ENCODE measurements around the gene EIF4H. TPM values are rescaled to one million over a fixed set of nuclear protein-coding genes. Genes with fewer than 3 reads are reported as not detected.

Gene EIF4H
- total and polyA plus RNA-seq, 2 experiments from 2014 or later: 183 to 309 TPM

DNA sequence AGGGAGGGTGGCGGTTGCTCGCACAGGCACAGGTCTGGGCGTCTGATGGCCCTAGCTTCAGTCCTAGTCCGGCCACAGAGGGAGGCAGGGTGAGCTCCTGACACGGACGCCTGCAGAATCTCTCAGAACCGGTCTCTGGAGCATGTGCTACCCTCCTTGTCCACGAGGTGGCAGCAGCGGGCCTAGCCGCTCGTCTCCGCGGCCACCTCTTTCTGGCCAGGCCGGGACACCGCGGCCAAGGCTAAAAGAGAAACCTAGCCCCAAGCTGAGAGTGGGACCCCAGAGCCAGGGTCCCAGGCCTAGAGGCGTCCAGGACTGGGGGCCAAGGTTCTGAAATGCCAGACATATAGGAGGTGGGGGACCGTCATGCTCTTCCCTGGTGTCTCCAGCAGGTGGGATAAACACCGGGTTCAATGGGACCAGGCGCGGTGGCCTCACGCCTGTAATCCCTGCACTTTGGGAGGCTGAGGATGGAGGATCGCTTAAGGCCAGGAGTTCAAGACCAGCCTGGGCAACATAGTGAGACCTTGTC, 32.5 kb downstream of the EIF4H start:
- Histone ChIP-seq H3K79me2 (replicated peaks; ENCODE audit: insufficient read depth) (no peaks in the 10 kb centered on the region), H3K27ac (ENCODE audit: low read depth) (no peak overlapping the region), H3K4me3 (no peak overlapping the region), H4K20me1 (replicated peaks; ENCODE audit: insufficient read depth) (no peaks in the 10 kb centered on the region), H2AFZ (0 out of 2 replicates have a peak overlapping the region, but pooled peaks have one; percentile 72), H3K27me3 (ENCODE audit: insufficient read depth) (no peaks in the 10 kb centered on the region), H3K9me2 (ENCODE audit: insufficient read depth) (no peaks in the 10 kb centered on the region), H3F3A (replicated peaks; ENCODE audit: low read depth) (0 out of 2 replicates have a peak, but pooled peaks cover 9% of the 10 kb centered on the region), H3K4me1 (ENCODE audit: insufficient read depth) (no peaks in the 10 kb centered on the region), H3K36me3 (ENCODE audit: insufficient read depth) (no peaks in the 10 kb centered on the region), H3K4me2 (no peak overlapping the region)
- Mint-ChIP-seq H3K27ac (no peak overlapping the region), H3K27me3 (ENCODE audit: insufficient read depth, low read depth, poor library complexity) (peaks cover 18% of the 10 kb centered on the region), H3K4me1 (no peaks in the 10 kb centered on the region), H3K4me3 (no peak overlapping the region), H3K36me3 (ENCODE audit: low read depth) (no peaks in the 10 kb centered on the region), H3K9me3 (no peaks in the 10 kb centered on the region)
- DNase-seq (ENCODE audit: low spot score) (peak; percentile 89), ATAC-seq (peak; percentile 91)
- TF ChIP-seq JUNB (IDR thresholded peaks at IDR 0.05; ENCODE audit: unreplicated experiment) (no peak), ZNF331 (CRISPR knock-in tag; IDR thresholded peaks at IDR 0.05; ENCODE audit: low read depth) (no peak)
- TF ChIP-seq, protein P1, sequence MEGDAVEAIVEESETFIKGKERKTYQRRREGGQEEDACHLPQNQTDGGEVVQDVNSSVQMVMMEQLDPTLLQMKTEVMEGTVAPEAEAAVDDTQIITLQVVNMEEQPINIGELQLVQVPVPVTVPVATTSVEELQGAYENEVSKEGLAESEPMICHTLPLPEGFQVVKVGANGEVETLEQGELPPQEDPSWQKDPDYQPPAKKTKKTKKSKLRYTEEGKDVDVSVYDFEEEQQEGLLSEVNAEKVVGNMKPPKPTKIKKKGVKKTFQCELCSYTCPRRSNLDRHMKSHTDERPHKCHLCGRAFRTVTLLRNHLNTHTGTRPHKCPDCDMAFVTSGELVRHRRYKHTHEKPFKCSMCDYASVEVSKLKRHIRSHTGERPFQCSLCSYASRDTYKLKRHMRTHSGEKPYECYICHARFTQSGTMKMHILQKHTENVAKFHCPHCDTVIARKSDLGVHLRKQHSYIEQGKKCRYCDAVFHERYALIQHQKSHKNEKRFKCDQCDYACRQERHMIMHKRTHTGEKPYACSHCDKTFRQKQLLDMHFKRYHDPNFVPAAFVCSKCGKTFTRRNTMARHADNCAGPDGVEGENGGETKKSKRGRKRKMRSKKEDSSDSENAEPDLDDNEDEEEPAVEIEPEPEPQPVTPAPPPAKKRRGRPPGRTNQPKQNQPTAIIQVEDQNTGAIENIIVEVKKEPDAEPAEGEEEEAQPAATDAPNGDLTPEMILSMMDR (conservative IDR thresholded peaks at IDR 0.05; ENCODE audit: low read depth in 2 of 2): peak; percentile 94 to 97

DNA sequence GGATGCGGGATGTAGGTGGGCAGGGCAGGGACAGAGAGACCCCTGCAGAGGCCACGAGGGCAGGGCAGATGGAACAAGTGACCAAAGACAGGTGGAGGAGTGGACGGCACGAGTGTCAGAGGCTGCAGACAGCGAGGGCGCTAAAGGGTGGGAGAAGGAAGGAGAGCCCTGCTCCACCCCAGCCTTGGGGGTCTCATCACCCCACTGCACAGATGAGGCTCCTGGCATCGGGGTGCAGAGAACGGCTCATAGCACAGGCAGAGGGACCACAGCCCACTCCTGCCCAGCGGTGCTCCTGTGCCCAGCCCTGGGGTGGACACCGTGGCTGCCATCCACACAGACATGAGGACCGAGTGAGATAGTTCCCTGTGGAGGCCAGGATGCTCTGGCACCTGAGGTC, 33.4 kb downstream of the EIF4H start:
- H3K36me3 ChIP-seq (ENCODE audit: insufficient read depth): no peaks in the 10 kb centered on the region
- no peaks in the 10 kb centered on the region for H3K4me1 ChIP-seq (ENCODE audit: insufficient read depth)
- DNase-seq (ENCODE audit: low spot score) (no peak), ATAC-seq (no peak)
- H3K9me2 ChIP-seq (ENCODE audit: insufficient read depth): no peaks in the 10 kb centered on the region
- no peaks in the 10 kb centered on the region for H3K4me1 Mint-ChIP-seq
- no peak overlapping the region for H2AFZ ChIP-seq
- no peaks in the 10 kb centered on the region for H3K27me3 ChIP-seq (ENCODE audit: insufficient read depth)
- H3K9me3 Mint-ChIP-seq: no peaks in the 10 kb centered on the region; the same call in 2 of the 3 replicates
- H4K20me1 ChIP-seq (replicated peaks; ENCODE audit: insufficient read depth): no peaks in the 10 kb centered on the region
- H3K4me2 ChIP-seq: no peak overlapping the region
- no peak overlapping the region for H3K4me3 ChIP-seq
- no peaks in the 10 kb centered on the region for H3K36me3 Mint-ChIP-seq (ENCODE audit: low read depth)
- H3K4me3 Mint-ChIP-seq: no peak overlapping the region
- H3K27me3 Mint-ChIP-seq (ENCODE audit: insufficient read depth, low read depth, poor library complexity): peaks cover 21% of the 10 kb centered on the region
- H3K27ac Mint-ChIP-seq: no peak overlapping the region
- 0 out of 2 replicates have a peak, but pooled peaks cover 9% of the 10 kb centered on the region for H3F3A ChIP-seq (replicated peaks; ENCODE audit: low read depth)
- H3K79me2 ChIP-seq (replicated peaks; ENCODE audit: insufficient read depth): no peaks in the 10 kb centered on the region
- no peak overlapping the region for H3K27ac ChIP-seq (ENCODE audit: low read depth)
- TF ChIP-seq POLR2AphosphoS5 (IDR thresholded peaks at IDR 0.05; ENCODE audit: low read depth) (no peak), ZNF114 (CRISPR knock-in tag; IDR thresholded peaks at IDR 0.05) (no peak), NANOG (IDR thresholded peaks at IDR 0.05; ENCODE audit: borderline replicate concordance) (no peak), CREB1 (CRISPR knock-in tag; IDR thresholded peaks at IDR 0.05; ENCODE audit: low read depth) (no peak), STAT1 (IDR thresholded peaks at IDR 0.05; ENCODE audit: unreplicated experiment) (no peak), JUNB (IDR thresholded peaks at IDR 0.05; ENCODE audit: unreplicated experiment) (no peak)
- TF ChIP-seq, protein P2, sequence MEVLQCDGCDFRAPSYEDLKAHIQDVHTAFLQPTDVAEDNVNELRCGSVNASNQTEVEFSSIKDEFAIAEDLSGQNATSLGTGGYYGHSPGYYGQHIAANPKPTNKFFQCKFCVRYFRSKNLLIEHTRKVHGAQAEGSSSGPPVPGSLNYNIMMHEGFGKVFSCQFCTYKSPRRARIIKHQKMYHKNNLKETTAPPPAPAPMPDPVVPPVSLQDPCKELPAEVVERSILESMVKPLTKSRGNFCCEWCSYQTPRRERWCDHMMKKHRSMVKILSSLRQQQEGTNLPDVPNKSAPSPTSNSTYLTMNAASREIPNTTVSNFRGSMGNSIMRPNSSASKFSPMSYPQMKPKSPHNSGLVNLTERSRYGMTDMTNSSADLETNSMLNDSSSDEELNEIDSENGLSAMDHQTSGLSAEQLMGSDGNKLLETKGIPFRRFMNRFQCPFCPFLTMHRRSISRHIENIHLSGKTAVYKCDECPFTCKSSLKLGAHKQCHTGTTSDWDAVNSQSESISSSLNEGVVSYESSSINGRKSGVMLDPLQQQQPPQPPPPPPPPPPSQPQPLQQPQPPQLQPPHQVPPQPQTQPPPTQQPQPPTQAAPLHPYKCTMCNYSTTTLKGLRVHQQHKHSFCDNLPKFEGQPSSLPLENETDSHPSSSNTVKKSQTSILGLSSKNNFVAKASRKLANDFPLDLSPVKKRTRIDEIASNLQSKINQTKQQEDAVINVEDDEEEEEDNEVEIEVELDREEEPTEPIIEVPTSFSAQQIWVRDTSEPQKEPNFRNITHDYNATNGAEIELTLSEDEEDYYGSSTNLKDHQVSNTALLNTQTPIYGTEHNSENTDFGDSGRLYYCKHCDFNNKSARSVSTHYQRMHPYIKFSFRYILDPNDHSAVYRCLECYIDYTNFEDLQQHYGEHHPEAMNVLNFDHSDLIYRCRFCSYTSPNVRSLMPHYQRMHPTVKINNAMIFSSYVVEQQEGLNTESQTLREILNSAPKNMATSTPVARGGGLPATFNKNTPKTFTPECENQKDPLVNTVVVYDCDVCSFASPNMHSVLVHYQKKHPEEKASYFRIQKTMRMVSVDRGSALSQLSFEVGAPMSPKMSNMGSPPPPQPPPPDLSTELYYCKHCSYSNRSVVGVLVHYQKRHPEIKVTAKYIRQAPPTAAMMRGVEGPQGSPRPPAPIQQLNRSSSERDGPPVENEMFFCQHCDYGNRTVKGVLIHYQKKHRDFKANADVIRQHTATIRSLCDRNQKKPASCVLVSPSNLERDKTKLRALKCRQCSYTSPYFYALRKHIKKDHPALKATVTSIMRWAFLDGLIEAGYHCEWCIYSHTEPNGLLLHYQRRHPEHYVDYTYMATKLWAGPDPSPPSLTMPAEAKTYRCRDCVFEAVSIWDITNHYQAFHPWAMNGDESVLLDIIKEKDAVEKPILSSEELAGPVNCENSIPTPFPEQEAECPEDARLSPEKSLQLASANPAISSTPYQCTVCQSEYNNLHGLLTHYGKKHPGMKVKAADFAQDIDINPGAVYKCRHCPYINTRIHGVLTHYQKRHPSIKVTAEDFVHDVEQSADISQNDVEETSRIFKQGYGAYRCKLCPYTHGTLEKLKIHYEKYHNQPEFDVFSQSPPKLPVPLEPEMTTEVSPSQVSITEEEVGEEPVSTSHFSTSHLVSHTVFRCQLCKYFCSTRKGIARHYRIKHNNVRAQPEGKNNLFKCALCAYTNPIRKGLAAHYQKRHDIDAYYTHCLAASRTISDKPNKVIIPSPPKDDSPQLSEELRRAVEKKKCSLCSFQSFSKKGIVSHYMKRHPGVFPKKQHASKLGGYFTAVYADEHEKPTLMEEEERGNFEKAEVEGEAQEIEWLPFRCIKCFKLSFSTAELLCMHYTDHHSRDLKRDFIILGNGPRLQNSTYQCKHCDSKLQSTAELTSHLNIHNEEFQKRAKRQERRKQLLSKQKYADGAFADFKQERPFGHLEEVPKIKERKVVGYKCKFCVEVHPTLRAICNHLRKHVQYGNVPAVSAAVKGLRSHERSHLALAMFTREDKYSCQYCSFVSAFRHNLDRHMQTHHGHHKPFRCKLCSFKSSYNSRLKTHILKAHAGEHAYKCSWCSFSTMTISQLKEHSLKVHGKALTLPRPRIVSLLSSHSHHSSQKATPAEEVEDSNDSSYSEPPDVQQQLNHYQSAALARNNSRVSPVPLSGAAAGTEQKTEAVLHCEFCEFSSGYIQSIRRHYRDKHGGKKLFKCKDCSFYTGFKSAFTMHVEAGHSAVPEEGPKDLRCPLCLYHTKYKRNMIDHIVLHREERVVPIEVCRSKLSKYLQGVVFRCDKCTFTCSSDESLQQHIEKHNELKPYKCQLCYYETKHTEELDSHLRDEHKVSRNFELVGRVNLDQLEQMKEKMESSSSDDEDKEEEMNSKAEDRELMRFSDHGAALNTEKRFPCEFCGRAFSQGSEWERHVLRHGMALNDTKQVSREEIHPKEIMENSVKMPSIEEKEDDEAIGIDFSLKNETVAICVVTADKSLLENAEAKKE (CRISPR knock-in tag; IDR thresholded peaks at IDR 0.05): no peak
- TF ChIP-seq, protein P3, sequence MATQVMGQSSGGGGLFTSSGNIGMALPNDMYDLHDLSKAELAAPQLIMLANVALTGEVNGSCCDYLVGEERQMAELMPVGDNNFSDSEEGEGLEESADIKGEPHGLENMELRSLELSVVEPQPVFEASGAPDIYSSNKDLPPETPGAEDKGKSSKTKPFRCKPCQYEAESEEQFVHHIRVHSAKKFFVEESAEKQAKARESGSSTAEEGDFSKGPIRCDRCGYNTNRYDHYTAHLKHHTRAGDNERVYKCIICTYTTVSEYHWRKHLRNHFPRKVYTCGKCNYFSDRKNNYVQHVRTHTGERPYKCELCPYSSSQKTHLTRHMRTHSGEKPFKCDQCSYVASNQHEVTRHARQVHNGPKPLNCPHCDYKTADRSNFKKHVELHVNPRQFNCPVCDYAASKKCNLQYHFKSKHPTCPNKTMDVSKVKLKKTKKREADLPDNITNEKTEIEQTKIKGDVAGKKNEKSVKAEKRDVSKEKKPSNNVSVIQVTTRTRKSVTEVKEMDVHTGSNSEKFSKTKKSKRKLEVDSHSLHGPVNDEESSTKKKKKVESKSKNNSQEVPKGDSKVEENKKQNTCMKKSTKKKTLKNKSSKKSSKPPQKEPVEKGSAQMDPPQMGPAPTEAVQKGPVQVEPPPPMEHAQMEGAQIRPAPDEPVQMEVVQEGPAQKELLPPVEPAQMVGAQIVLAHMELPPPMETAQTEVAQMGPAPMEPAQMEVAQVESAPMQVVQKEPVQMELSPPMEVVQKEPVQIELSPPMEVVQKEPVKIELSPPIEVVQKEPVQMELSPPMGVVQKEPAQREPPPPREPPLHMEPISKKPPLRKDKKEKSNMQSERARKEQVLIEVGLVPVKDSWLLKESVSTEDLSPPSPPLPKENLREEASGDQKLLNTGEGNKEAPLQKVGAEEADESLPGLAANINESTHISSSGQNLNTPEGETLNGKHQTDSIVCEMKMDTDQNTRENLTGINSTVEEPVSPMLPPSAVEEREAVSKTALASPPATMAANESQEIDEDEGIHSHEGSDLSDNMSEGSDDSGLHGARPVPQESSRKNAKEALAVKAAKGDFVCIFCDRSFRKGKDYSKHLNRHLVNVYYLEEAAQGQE (IDR thresholded peaks at IDR 0.05; ENCODE audit: unreplicated experiment): no peak

All from GM23338 (cell line).